Measurements from ENCODE around the gene TFDP1.

TFDP1 gene

GRCh38 chr13:113650275-113650674 is 65.7 kb downstream of the TFDP1 start:
- DNase-seq (ENCODE audit: low spot score), result no peak

DNA sequence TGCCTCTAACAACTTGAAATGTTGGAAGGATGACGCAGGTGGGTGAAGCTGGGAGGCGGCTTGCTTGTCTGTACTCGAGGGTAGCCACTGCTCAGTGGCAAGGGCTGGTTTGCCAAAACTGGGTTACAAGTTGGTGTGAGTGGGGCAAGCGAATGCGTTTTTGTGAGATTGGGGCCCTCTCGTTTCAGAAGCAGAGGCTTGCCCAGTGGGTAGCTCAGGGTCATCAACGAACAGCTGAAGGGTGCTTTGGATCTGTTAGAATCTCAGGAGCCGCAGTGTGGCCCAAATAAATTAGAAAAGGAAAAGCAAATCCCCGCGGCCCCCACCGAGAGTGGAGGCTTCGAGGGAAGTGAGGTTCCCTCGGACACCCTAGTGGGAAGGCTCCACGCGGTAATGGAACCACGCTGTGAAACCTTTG is 66.2 kb downstream of the TFDP1 start:
- DNase-seq (ENCODE audit: low spot score), result no peak

GRCh38 chr13:113651511-113652403 is 67.2 kb downstream of the TFDP1 start:
- no peak for DNase-seq (ENCODE audit: low spot score)

DNA sequence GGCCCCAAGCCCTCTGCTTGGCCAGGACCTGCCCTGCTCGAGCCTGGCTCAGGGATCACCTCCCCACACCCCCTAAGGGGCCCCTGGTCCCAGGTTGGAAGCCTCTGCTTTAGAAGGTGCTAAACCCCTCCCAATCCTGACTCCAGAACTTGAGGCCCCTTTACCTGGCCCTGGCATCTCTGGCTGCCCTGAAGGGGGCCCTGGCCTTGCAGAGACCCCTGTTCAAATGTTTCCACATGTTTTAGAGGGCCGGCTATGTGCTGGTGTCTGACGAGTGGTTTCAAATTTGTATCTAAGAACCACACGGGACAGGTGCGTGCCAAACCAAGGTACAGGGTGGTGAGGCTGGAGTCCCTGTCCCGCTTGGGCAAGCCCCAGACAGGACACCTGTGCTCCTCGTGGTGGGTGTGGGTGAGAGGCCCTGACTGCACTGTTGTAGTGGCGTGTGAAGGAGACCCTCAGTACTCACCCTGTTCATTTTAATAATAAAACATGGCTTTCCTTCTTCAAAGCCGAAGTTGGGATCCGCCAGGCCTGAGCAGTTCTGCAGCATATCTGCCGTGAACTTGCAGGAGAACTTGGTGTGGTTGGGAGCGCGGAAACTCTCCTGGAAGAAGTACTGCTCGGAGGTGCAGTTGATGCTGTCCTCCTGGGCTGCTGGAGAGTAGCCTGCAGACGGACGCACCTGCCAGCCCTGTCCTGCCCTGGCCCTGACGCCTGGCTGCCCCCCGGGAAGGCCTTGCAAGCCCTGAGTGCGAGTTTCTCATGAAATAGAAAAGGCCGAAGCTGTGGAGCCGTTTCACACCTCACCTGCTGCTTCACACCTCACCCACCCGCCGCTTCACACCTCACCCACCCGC is 68.1 kb downstream of the TFDP1 start:
- DNase-seq (ENCODE audit: low spot score), result no peak

DNA sequence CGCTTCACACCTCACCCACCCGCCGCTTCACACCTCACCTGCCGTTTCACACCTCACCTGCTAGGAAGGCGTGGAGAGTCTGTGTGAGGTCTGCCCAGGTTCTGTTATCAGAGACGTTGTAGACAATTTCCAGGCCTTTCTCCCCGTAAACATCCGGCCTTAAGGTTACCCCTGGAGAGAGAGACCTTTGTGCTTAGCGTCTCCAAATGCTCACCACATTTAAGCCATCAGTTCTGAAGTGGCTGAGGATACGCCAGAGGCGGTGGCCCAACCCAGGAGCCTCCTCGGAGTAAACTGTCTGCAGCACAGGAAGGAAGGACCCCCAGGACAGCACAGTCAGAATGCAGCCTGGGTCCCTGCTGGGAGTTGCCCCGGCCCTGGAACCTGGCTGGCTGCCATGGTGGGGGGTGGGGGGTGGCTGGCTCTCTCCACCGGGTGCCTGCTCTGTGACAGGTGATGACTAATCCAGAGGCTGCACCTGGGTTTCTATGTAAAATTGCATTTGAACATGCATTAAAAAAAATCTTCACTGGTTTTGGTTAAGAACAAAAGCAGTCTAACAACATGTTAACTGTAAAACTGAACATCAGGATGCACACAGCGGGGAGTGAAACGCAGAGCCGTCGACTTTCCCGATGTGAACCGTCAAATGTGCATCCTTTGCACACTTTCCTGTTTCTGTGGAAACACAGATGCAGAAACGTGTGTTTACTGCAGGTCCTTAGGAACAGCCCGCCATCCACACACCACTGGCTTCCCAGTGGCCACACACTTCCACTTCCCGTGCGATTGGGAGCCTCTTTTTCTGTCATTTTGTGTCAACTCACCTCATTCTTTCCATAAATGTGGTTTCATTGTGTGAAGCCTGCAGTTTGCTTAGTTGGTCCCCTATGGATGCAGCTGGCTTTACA is 69.0 kb downstream of the TFDP1 start:
- no peak for DNase-seq (ENCODE audit: low spot score)

- DNase-seq (ENCODE audit: low spot score), result no peak
These were observed 69.6 kb downstream of the TFDP1 start for GRCh38 chr13:113654175-113654560.

DNA sequence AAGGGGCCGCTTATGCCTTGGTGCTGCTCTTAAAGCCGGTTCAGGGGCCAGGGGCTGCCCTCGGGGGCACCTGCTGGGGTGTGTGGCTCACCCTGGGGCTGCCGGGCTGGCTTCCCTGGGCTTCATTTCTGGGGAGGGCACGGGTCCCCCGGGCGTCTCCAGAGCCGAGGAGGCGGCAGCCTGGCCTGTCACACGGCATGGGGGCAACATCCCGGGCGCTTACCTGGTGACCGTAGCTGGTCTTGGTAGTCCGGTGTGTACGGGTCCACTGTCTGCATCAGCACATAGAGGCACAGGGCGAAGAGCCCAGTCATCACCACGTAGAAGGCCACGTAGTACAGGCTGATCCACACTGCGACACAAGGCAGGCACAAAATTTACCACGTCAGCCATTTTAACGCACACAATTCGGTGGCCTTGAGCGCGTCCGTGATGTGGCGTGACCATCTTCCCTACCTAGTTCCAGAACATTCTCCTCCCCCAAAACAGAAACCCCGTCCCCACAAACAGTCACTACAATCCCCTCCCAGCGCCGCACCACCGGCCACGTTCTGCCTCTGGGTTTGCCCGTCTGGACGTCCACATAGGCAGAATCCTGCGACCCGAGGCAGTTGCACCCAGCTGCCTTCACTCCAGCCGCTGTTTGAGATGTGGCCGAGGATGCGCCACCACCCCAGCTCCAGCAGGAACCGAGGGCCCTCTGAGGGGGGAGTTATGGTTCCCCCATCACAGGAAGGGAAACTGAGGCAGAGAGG is 70.2 kb downstream of the TFDP1 start:
- no peak for DNase-seq (ENCODE audit: low spot score)

- DNase-seq (ENCODE audit: low spot score), result no peak
These were observed 70.9 kb downstream of the TFDP1 start for GRCh38 chr13:113655346-113656002.

DNA sequence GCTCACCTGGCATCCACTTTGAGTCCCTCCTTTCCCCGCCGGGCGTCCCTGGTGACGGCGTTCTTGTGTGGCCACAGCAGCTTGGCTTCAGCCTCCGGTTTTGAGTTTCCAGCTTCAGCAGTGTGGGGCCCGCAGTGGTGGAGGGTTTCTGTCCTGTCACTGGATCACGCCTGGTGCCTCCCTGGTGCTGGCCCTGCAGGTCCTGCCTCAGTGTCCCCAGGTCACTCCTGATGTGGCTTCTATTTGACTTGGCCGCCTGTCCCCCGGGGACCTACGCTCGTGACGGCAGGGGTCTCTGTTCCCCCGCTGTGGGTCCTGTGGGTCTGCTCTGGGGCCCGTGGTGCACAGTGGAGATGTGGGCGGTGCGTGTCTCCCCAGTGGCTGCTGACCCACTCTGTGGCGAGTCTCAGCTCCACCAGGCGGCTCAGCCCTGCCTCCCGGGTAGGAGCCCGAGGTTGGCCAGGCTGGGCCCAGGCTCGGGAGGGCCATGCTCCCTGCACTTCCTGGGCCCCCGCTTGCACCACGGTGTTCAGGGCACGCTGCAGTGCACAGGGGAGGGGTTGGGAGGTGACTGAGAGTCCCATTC is 71.5 kb downstream of the TFDP1 start:
- no peak for DNase-seq (ENCODE audit: low spot score)

DNA sequence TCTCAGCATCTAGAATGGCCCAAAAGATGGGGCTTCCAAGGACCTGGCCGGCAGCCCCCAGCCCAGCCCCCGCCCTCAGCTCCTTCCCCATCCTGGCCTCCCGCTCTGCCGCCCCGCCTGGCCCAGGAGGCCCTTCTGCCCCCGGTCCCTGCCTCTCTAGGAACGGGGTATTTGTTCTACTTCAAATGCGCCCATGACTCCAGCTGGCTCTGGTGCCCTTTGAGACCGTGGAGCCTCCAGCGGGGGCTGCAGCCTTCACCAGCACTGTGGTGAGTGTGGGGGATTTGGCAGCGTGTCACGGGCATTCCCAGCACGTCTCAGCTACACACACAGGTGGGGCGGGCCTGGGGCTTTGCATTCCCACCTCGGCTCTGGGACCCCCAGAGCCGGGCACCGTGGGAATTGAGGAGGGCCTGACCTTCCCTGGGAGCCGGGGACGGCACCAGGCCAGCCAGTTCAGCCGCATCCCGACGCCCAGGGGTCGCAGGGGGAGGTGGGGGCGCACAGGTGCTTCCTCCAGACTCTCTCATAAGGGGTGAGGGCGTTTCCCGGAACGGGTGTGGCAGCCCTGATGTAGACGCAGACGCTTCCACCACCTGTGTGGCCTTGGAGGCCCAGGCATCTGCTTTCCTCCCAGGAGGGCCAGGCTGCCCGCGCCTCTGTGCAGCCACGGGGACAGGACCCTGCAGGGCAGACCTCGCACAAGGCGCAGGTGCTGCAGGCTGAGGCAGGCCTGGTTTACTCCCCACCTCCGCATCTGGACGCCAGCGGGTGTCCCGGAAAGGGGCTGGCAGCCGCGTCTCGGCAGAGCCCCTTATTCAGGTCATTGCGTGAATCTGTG is 72.5 kb downstream of the TFDP1 start:
- DNase-seq (ENCODE audit: low spot score), result no peak

DNA sequence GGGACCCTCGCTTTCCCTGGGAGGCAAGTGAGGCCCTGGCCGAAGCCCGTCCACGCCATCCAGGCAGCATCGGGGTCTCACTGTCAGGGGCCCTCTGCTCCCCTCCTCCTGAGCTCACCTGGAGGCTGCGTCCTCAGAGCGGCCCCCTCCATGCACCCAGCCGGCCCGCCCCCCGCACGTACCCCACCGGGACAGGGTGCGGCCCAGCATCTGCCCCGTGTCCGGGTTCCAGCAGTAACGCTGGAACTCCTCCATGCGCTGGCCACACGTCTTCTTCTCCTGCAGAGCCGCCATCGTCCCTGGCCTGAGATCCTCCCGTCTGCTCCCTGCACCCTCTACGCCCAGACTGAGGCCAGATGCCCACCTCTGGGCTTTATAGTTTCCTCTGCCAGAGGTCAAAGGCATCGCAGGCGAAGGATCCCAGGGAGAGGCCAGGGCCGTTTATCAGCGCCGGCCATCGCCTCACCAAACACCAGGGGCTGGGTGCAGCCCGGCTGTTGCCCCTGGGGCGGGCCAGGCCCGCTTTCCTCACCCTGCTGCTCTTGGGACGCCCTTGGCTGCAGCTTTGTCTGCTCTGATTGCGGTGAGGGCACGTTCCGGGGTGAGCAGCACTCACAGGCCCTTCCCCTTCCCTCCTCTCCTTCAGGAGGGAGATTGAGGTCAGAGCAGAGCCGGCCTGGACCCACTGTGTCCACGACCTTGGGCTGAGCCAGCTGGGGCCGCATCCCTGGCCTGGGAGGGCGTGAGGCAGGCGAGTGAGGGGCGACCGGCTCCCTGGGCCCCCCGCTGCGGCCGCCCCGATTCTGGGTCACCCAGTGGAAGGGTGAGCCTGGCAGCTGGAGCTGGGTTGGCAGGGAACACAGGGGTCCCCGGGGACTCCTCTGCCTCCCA is 73.5 kb downstream of the TFDP1 start, which contains the start of gene ATP4B:
TSS of gene ATP4B (minus strand) at position 348 of the 891 bp plus-strand sequence. CDS start at position 294, 54 bp downstream.
- DNase-seq (ENCODE audit: low spot score), result no peak

DNA sequence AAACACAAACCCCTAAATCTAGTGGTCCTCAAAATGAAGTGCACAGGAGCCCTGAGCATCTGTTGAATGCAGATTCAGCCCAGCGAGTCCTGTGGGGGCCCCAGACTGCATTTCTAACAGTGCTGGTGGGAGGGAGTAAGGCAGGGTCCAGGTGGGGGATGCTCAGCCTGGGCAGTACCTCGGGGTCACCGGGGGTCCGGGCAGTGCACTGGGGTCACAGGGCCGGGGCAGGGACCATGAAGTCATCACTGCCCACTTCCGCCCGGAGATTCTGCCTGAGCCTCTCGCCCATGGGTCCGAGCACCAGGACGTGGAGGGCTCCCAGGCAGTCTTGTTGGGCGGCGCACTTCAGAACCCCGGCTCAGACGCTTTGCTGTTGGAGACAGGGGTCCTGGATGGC is 74.3 kb downstream of the TFDP1 start:
- no peak for DNase-seq (ENCODE audit: low spot score)

- DNase-seq (ENCODE audit: low spot score), result no peak
These were observed 74.8 kb downstream of the TFDP1 start for GRCh38 chr13:113659337-113659736.

DNA sequence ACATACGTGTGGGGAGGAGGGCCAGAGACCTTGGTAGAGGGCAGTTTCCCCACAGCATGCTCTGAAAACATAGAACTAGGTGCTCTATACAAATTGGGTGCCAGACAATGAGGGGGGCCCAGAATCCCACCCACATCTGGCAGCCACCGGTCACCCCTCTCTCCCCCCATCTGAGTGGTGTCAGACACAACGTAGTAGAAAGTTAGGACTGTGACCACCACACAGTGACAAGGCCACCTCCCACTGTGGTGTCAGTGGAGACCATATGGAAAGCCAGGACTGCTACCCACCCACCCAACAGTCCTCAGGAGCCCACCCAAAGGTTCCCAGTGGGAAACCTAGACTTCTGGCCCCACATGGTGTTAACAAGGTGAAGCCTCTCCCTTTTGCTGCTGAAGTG is 75.5 kb downstream of the TFDP1 start:
- DNase-seq (ENCODE audit: low spot score), result no peak

DNA sequence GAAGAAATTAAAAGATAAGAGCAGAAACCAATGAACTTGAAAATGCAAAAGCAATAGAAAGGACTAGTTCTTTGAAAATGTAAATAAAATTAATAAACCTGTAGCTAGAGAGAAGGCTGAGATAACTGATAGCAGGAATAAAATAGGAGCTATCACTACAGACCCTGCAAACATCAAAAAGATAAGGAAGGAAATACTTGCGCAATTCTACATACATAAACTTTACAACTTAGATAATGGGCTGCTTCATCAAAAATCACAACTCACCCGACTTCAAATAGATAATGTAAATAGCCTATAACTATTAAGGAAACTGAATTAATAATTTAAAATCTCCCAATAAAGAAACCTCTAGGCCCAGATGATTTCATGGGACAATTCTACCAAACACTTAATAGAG is 77.0 kb downstream of the TFDP1 start:
- no peak for DNase-seq (ENCODE audit: low spot score)

DNA sequence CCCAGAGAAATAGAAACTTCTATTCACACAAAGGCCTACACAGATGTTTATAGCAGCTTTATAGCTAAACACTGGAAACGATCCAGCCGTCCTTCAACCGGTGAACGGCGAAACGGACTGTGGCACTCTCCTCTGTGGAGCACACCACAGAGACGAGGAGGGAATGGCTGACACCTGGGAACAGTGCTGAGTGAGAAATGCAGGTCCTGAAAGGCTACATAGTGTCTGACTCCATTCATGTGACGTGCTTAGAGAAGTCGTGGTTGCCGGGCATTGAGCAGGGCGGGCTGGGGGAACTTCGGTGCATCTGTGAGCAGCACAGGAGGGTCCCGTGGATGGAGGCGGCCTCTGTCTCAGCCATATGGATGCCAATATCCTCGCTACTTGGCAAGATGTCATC is 79.4 kb downstream of the TFDP1 start:
- DNase-seq (ENCODE audit: low spot score), result no peak

DNA sequence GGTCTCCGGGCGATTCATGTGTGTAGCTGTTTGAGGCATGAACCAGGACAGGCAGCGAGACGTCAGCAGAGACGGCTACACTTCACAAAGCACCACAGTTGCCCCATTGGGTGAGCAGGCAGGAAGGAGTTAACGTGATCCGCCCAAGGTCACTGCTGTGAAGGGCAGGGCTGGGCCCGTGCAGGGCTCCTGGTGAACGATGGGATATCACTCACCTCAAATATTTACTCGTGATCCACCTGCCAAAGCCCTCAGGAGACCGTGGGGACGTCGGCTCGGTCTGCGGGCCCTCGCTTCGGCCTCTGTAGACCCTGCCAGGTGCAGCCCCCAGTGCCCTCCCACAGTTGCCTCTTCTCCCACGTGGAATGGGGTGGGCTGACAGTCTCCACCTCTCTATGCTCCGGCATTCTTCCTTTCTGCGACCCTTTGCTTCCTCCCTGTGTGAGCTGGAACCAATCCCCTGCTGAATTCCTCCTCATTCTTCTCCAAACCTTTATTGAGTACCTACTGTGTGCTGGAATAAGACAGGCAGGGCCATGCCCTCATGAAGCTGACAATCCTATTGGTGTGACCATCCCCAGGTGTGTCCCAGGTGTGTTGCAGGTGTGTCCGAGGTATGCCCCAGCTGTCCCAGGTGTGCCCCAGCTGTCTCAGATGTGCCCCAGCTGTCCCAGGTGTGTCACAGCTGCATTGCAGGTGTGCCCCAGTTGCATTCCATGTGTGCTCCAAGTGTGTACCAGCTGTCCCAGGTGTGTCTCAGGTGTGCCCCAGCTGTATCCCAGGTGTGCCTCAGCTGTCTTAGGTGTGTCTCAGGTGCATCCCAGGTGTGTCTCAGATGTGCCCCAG is 80.4 kb downstream of the TFDP1 start:
- no peak for DNase-seq (ENCODE audit: low spot score)
